HG02840 (cell line): ENCODE data around the gene HOXA2.

Source experiments
- ATAC-seq: cut with Tn5 transposase; IDR thresholded peaks from one replicate; pipeline ENCODE4 v1.9.1; 2021; ENCODE audit warnings: mild to moderate bottlenecking, moderate library complexity, moderate number of reproducible peaks; ENCODE audit not compliant: unreplicated experiment, low FRiP score

HOXA2 gene

DNA sequence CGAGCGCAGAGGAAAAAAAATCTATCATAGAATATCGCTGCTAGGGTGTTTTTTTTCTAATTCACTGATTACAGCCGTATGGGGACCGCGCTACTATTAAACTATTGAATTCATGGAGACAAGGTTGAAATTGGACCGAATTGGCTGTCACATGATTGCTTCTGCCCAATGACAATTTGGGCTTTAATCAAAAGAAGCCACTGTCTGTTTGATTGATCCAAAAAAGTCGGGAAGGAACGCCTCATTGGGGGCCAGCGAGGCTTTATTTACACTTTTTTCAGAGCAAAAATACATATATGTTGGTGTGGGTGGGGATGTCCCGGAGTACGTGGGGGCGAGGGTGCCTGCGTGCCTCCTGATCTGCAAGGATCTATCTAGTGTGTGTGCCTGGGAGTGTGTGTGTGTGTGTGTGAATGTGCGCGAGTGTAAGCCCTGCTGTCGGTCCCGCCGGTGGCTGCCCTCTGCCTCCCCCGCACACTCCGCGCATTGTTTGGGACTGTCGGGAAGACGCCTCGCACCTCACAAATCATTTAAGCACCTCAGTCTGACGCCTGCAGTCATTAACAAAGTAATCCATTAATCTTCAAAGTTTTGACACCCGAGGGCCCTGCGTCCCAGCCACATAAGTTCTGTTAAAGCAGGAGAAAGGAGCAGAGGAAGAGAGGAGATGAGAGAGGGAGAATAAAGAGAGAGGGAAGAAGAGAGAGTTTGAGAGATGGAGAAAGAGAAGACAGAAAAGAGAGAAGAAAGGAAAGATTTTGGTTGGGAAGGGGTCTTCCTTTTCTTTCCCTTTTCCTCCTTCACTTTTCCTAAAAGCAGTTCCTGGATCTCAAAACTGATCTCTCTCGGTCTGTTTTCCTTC is at the start of gene HOXA2:
Gene HOXA2, minus strand, starts transcription at position 103 of the 862 bp plus-strand sequence. CDS start 183 bp downstream, outside the sequence.
- ATAC-seq, result no peak

- ATAC-seq, result no peak
These were observed 49.0 kb upstream of the HOXA2 start for GRCh38 chr7:27151341-27151930.

DNA sequence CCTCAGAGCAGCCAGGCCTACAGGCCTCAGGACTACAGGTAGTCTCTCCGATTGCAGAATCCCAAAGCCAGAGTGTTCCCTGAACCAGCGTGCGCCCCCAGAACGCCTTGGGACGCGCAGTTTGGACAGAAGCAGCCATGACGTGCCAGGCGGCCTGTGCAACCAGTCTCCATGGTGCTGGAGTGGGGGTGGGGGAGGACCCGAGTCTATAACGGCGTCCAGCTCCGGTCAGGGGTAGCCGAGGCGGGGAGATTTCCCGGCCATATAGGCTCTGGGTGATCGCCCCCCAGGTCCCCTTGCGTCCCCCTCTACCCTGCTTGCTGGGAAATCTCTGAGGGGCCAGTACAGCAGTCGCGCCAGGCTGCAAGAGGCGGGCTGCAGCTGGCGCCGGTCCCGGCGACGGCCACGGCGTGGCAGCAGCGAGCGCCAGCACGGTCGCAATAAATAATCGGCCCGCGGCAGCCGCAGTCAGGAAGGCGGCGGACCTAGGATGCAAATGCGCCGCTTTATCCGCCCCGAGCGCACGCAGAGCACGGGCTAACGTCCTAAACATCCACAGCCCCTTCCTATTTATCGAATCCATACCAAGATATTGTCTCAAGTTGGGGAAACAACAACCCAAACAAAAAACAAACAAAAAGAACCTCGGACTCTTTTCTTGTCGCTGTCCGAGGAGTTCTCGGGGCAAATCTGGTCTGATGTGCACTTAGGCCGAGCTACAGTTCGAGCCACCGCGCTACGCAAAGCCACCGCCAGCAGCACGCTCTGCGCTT is 48.3 kb upstream of the HOXA2 start:
- peak; percentile 60 for ATAC-seq

DNA sequence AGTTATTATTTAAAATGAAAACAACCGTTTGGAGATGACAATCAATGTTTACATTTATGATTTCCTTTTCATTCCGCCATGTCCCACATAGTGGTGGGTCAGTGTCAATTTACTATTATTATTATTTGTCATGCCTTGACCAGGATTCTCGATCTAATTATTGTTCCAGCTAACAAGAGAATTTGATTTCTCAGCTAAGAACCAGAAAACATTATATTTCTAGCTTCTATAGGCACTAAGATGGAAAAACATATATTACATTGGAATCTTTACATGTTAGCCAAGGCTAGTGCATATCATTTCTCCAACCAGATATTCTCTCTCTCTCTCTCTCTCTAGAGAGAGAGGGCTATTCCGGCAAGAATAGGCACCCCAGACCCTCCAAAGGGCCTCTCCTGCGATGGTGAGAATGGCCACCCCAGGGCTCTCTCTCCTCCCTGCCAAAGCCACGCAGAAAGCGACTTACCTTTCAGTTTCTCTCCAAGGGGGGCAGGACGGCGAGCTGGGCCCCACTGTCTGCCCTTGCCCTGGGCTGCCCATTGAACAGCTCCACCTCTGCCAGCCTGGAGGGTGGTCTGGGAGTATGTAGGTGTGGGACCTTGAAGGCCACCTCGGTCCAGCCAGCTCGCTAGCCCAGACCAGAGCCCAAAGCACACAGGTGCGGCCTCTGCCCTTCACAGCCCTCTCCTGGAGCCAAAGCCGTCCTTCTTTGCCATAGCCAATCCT is 47.5 kb upstream of the HOXA2 start:
- ATAC-seq, result peak; percentile 17

- no peak for ATAC-seq
These were observed 46.5 kb upstream of the HOXA2 start for GRCh38 chr7:27148756-27149641.

GRCh38 chr7:27148031-27148755 is 45.7 kb upstream of the HOXA2 start:
- ATAC-seq, result no peak

GRCh38 chr7:27147199-27148030 is 44.9 kb upstream of the HOXA2 start, which contains the start of gene HOXA6:
Gene HOXA6 (minus strand): TSS chr7:27147774. CDS start chr7:27147749, 25 bp downstream.
- no peak for ATAC-seq

- no peak for ATAC-seq
These were observed 44.2 kb upstream of the HOXA2 start for GRCh38 chr7:27146491-27147198.

DNA sequence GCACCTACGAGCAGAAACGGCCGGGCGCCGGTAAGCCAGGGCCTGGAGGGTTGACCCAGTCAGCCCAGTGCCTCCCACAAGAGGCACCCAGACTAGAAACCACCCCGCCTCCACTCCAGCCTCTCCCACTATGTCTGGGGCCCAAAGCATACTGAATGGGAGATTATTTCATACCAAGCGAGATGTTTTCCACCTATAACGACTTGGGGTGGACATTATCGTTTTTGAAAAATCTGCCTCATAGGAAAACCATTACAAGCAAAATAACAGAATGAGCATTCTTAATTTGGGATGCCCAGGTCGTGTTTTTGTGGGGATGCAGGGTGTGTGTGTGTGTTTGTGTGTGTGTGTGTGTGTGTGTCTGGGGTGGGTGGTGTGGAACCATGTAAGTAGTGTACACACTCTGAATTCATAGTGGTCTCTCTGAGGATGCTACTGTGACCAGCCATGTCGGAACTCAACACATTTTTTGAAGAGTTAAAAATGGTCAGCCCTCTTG is 43.5 kb upstream of the HOXA2 start:
- ATAC-seq, result no peak

GRCh38 chr7:27145165-27145913 is 42.9 kb upstream of the HOXA2 start:
- no peak for ATAC-seq

- no peak for ATAC-seq
These were observed 42.3 kb upstream of the HOXA2 start for GRCh38 chr7:27144781-27145164.

- no peak for ATAC-seq
These were observed 41.7 kb upstream of the HOXA2 start for GRCh38 chr7:27143950-27144780.

GRCh38 chr7:27143023-27143949 is 40.8 kb upstream of the HOXA2 start, which contains the start of gene HOXA5:
Gene HOXA5 (minus strand): TSS chr7:27143681. CDS start chr7:27143607, 74 bp downstream.
- no peak for ATAC-seq

GRCh38 chr7:27142580-27143022 is 40.1 kb upstream of the HOXA2 start:
- ATAC-seq, result no peak
